MCF 10A (cell line): ENCODE measurements around the gene SGCD. TPM values are rescaled to one million over a fixed set of nuclear protein-coding genes. Genes with fewer than 3 reads are reported as not detected.

ENCODE experiments used
- BruUV-seq: library from RNA; stranded (reverse); fragments of 400-500 nt; replicated peaks from 2 replicates; lab custom pipeline; 2021; lab: Mats Ljungman, UMichigan
- CTCF ChIA-PET: fragments of 300-600 bp; sonication (Branson Sonifier 250); formaldehyde crosslinking; extraction: SDS; loops from one replicate; lab custom pipeline; 2021; ENCODE audit warnings: antibody characterized with exemption, inconsistent platforms; lab: Yijun Ruan, JAX
- POLR2A ChIA-PET: fragments of 300-600, 350-650 bp; sonication (Branson Sonifier 250); formaldehyde crosslinking; extraction: SDS; loops from one replicate; lab custom pipeline; 2020; ENCODE audit warnings: antibody characterized with exemption, inconsistent platforms; lab: Yijun Ruan, JAX
- DNase-seq: peaks from one replicate; pipeline ENCODE4 v3.0.0-alpha.2; 2018; ENCODE audit not compliant: unreplicated experiment
- H3K27ac Mint-ChIP-seq: one replicate; pipeline ENCODE4 v1.8.0; 2022; ENCODE audit warnings: mild to moderate bottlenecking, low read depth, mixed read lengths; ENCODE audit not compliant: unreplicated experiment
- H3K27me3 Mint-ChIP-seq: one replicate; pipeline ENCODE4 v1.8.0; 2022; ENCODE audit warnings: mixed read lengths; ENCODE audit not compliant: insufficient read depth, unreplicated experiment
- H3K36me3 Mint-ChIP-seq: one replicate; pipeline ENCODE4 v1.8.0; 2022; ENCODE audit warnings: mild to moderate bottlenecking, moderate library complexity, mixed read lengths; ENCODE audit not compliant: insufficient read depth, unreplicated experiment
- H3K4me1 Mint-ChIP-seq: one replicate; pipeline ENCODE4 v1.8.0; 2022; ENCODE audit warnings: mixed read lengths; ENCODE audit not compliant: insufficient read depth, unreplicated experiment
- H3K4me3 Mint-ChIP-seq: one replicate; pipeline ENCODE4 v1.8.0; 2022; ENCODE audit warnings: mild to moderate bottlenecking, moderate library complexity, mixed read lengths; ENCODE audit not compliant: unreplicated experiment
- H3K9me3 Mint-ChIP-seq: one replicate; pipeline ENCODE4 v1.8.0; 2022; ENCODE audit warnings: mixed read lengths; ENCODE audit not compliant: unreplicated experiment
- CTCF ChIP-seq: fragments of 200-600 bp; IDR thresholded peaks from one replicate; pipeline ENCODE4 v1.8.0; 2022; ENCODE audit warnings: antibody characterized with exemption, mild to moderate bottlenecking; ENCODE audit not compliant: unreplicated experiment
- intact Hi-C: fragments of 100-400 bp; cut with micrococcal nuclease; formaldehyde crosslinking; loops from 2 replicates; pipeline ENCODE4 v1.14.1; 2022
- total RNA-seq: library from RNA; stranded (reverse); gene quantifications from 2 replicates; pipeline ENCODE4 v1.2.3, GENCODE V29; 2022

The SGCD gene
- total RNA-seq, 1 experiment from 2014 or later, result 0.14 TPM

GRCh38 chr5:156460471-156460870 lies 133.5 kb downstream of the SGCD start:
- BruUV-seq, result no TSS peak

GRCh38 chr5:156466871-156467270 lies 139.9 kb downstream of the SGCD start:
- Mint-ChIP-seq H3K4me1 (no peaks in the 10 kb centered on the region), H3K9me3 (no peaks in the 10 kb centered on the region), H3K27me3 (no peaks in the 10 kb centered on the region), H3K4me3 (no peak overlapping the region), H3K27ac (no peak overlapping the region), H3K36me3 (no peaks in the 10 kb centered on the region)
- POLR2A ChIA-PET, result no interaction called here
- DNase-seq, result no peak
- intact Hi-C loops, result no loop called here
- no peak for TF ChIP-seq CTCF
- CTCF ChIA-PET, result no interaction called here
- BruUV-seq, result no TSS peak

More at GRCh38 chr5:156460471-156460870, 133.5 kb downstream of the SGCD start:
- H3K9me3 Mint-ChIP-seq, result no peaks in the 10 kb centered on the region
- no peak overlapping the region for H3K4me3 Mint-ChIP-seq
- H3K4me1 Mint-ChIP-seq, result no peaks in the 10 kb centered on the region
- ChIA-PET POLR2A (interaction anchor here (0.5 to 1.4 kb wide), 3 partner anchors 9 to 497 kb away, joined by 3 to 4 read pairs (median 3); no protein-coding TSS in a partner anchor), CTCF (no interaction called here)
- no peaks in the 10 kb centered on the region for H3K36me3 Mint-ChIP-seq
- H3K27me3 Mint-ChIP-seq, result no peaks in the 10 kb centered on the region
- no peak for DNase-seq
- H3K27ac Mint-ChIP-seq, result no peak overlapping the region
- intact Hi-C loops, result no loop called here
- no peak for TF ChIP-seq CTCF

GRCh38 chr5:156469636-156470035 lies 142.7 kb downstream of the SGCD start:
- BruUV-seq, result no TSS peak
- H3K4me1 Mint-ChIP-seq, result peaks cover 23% of the 10 kb centered on the region
- POLR2A ChIA-PET, result interaction anchor here (0.7 to 1.4 kb wide), 2 partner anchors 8 to 9 kb away, joined by 3 to 5 read pairs; no protein-coding TSS in a partner anchor
- intact Hi-C loops, result loop anchor here (5.0 to 10.0 kb wide), 3 partner anchors 87 to 525 kb away; no protein-coding TSS in a partner anchor
- no peak overlapping the region for H3K27ac Mint-ChIP-seq
- H3K9me3 Mint-ChIP-seq, result no peaks in the 10 kb centered on the region
- H3K27me3 Mint-ChIP-seq, result no peaks in the 10 kb centered on the region
- DNase-seq, result no peak
- no peak for TF ChIP-seq CTCF
- H3K36me3 Mint-ChIP-seq, result no peaks in the 10 kb centered on the region
- H3K4me3 Mint-ChIP-seq, result no peak overlapping the region
- CTCF ChIA-PET, result interaction anchor here (0.6 to 1.5 kb wide), 4 partner anchors 30 to 526 kb away, joined by 3 read pairs; no protein-coding TSS in a partner anchor

- Mint-ChIP-seq H3K36me3 (peaks cover 5% of the 10 kb centered on the region), H3K4me1 (peaks cover 45% of the 10 kb centered on the region), H3K4me3 (no peak overlapping the region), H3K27me3 (no peaks in the 10 kb centered on the region), H3K9me3 (no peaks in the 10 kb centered on the region), H3K27ac (peak overlapping the region; percentile 83)
- DNase-seq, result no peak
- POLR2A ChIA-PET, result interaction anchor here (1.3 to 1.5 kb wide), 2 partner anchors 11 to 76 kb away, joined by 4 read pairs; no protein-coding TSS in a partner anchor
- BruUV-seq, result no TSS peak
- TF ChIP-seq CTCF, result no peak
- CTCF ChIA-PET, result no interaction called here
- intact Hi-C loops, result loop anchor here (5.0 to 10.0 kb wide), 3 partner anchors 90 to 527 kb away; no protein-coding TSS in a partner anchor
Measured at GRCh38 chr5:156471893-156472292, 144.9 kb downstream of the SGCD start.
